Sigmoid colon (tissue), 7 donors: ENCODE measurements around the gene GRM7. TPM values are rescaled to one million over a fixed set of nuclear protein-coding genes. Genes with fewer than 3 reads are reported as not detected.

ENCODE experiments used
- DNase-seq: peaks from one replicate; pipeline ENCODE4 v3.0.0-alpha.2; 2019
- H3K27ac ChIP-seq, 4 donors: fragments of 200-600 bp; sonication (generic); one replicate each; pipeline ENCODE4 v1.5.1; 2016 to 2019; ENCODE audit warnings: mild to moderate bottlenecking in 1 of 4
- H3K27me3 ChIP-seq, 3 donors: fragments of 200-600 bp; sonication (generic); one replicate each; pipeline ENCODE4 v1.5.1; 2019; ENCODE audit warnings: mild to moderate bottlenecking in 1 of 3
- H3K36me3 ChIP-seq, 4 donors: fragments of 200-600 bp; sonication (generic); one replicate each; pipeline ENCODE4 v1.5.1; 2016 to 2019
- H3K4me1 ChIP-seq, 4 donors: fragments of 200-600 bp; sonication (generic); one replicate each; pipeline ENCODE4 v1.5.1; 2017 to 2019
- H3K4me3 ChIP-seq, 4 donors: fragments of 200-600 bp; sonication (generic); one replicate each; pipeline ENCODE4 v1.5.1; 2017 to 2019; ENCODE audit warnings: mild to moderate bottlenecking in 2 of 4, moderate library complexity in 1 of 4
- H3K9me3 ChIP-seq, 4 donors: fragments of 200-600 bp in 3 of 4; sonication (generic) in 3 of 4; one replicate each; pipeline versions ENCODE4 v1.5.1 to v1.6.1; 2013 to 2019
- EP300 ChIP-seq, 4 donors: sonication (generic); formaldehyde crosslinking; IDR thresholded peaks; one replicate each; pipeline ENCODE4 v1.6.1; 2017; ENCODE audit warnings: antibody characterized with exemption in 4 of 4
- POLR2A ChIP-seq, 2 donors: fragments of 450-650 bp; IDR thresholded peaks; one replicate each; pipeline ENCODE4 v1.6.1; 2016; ENCODE audit warnings: antibody characterized with exemption in 2 of 2, mild to moderate bottlenecking in 2 of 2, moderate library complexity in 2 of 2
- POLR2AphosphoS5 ChIP-seq, 4 donors: sonication (generic); formaldehyde crosslinking; IDR thresholded peaks; one replicate each; pipeline ENCODE4 v1.6.1; 2017; ENCODE audit warnings: antibody characterized with exemption in 4 of 4
- WGBS, 2 donors: extraction: QIAGEN DNeasy Blood & Tissue Kit; methylation state at CpG; one replicate each; pipeline ENCODE4 v1.1.7; 2013; 5-methylcytosine and 5-hydroxymethylcytosine counted together
- intact Hi-C: fragments of 100-400 bp; cut with DNase I; formaldehyde crosslinking; loops from one replicate; pipeline ENCODE4 v1.15.1; 2023
- polyA plus RNA-seq, 3 donors: library from polyadenylated mRNA; stranded (reverse); fragments of 200-250 nt; gene quantifications; one replicate each; pipeline ENCODE4 v1.2.3, GENCODE V29; 2013
- total RNA-seq, 4 donors: library from RNA; depleted of rRNA; stranded (reverse); fragments of >200 nt; gene quantifications; one replicate each; pipeline ENCODE4 v1.1.0, GENCODE V29; 2016
- TF ChIP-seq, protein P1 (sequence below), 4 experiments: fragments of 450-650 bp in 3 of 4; fragments of 200-600 bp in 1 of 4; IDR thresholded peaks; one replicate each; pipeline ENCODE4 v1.5.1; 2016 to 2019; ENCODE audit warnings: antibody characterized with exemption in 4 of 4, mild to moderate bottlenecking in 3 of 4, moderate library complexity in 2 of 4
- donor health status: healthy with polysubstance abuse.
- donor health status: Bipolar disorder and iron deficiency.
- donor health status: healthy.

Gene GRM7
- total and polyA plus RNA-seq, 7 donors, result 0.09 to 0.71 (median 0.22) TPM; not detected in 3

GRCh38 chr3:6912240-6912639 is 51.3 kb downstream of the GRM7 start:
- H3K9me3 ChIP-seq, result no peaks in the 10 kb centered on the region
- no peak for TF ChIP-seq POLR2A (IDR thresholded peaks at IDR 0.05)
- TF ChIP-seq POLR2AphosphoS5 (IDR thresholded peaks at IDR 0.05), result no peak
- no peak for TF ChIP-seq EP300 (IDR thresholded peaks at IDR 0.05)
- TF ChIP-seq, protein P1, sequence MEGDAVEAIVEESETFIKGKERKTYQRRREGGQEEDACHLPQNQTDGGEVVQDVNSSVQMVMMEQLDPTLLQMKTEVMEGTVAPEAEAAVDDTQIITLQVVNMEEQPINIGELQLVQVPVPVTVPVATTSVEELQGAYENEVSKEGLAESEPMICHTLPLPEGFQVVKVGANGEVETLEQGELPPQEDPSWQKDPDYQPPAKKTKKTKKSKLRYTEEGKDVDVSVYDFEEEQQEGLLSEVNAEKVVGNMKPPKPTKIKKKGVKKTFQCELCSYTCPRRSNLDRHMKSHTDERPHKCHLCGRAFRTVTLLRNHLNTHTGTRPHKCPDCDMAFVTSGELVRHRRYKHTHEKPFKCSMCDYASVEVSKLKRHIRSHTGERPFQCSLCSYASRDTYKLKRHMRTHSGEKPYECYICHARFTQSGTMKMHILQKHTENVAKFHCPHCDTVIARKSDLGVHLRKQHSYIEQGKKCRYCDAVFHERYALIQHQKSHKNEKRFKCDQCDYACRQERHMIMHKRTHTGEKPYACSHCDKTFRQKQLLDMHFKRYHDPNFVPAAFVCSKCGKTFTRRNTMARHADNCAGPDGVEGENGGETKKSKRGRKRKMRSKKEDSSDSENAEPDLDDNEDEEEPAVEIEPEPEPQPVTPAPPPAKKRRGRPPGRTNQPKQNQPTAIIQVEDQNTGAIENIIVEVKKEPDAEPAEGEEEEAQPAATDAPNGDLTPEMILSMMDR (IDR thresholded peaks at IDR 0.05), result no peak
- WGBS, 2 donors, result 72 to 77% methylated on average over 3 of the region's 3 CpGs
- no peaks in the 10 kb centered on the region for H3K27me3 ChIP-seq
- no peak overlapping the region for H3K27ac ChIP-seq
- no peak overlapping the region for H3K4me3 ChIP-seq
- no peak for DNase-seq
- no peaks in the 10 kb centered on the region for H3K36me3 ChIP-seq
- intact Hi-C loops, result no loop called here
- H3K4me1 ChIP-seq, result no peaks in the 10 kb centered on the region

- Histone ChIP-seq H3K9me3 (no peaks in the 10 kb centered on the region), H3K4me3 (no peak overlapping the region), H3K27me3 (no peaks in the 10 kb centered on the region), H3K36me3 (no peaks in the 10 kb centered on the region), H3K27ac (no peak overlapping the region), H3K4me1 (no peaks in the 10 kb centered on the region)
- intact Hi-C loops, result no loop called here
- TF ChIP-seq POLR2AphosphoS5 (IDR thresholded peaks at IDR 0.05) (no peak), POLR2A (IDR thresholded peaks at IDR 0.05) (no peak), EP300 (IDR thresholded peaks at IDR 0.05) (no peak)
- TF ChIP-seq, protein P1 (IDR thresholded peaks at IDR 0.05), result no peak
- no peak for DNase-seq
- 85 to 89% methylated on average over 1 of the region's 1 CpG for WGBS, 2 donors
Observed at GRCh38 chr3:6915898-6916297, 55.0 kb downstream of the GRM7 start.

DNA sequence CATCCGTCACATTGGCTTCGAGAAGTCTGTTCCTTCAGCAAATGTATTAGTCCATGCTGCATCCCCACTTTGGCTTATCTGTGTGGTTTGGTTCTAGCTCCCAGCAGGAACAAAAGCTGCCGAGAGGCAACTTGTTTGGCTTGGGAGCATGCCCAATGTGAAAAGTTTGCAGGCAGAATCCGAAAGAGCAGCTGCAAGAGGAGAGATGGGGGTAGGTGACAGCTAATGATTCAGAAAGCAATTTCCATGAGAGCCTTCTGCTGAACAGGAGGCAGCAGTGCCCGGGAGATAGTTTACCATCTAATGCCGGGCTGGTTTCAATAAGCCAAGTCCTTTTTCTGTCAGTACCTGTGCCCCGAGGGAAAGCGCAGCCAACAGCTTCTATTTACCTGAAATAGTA is 60.2 kb downstream of the GRM7 start:
- H3K9me3 ChIP-seq, result no peaks in the 10 kb centered on the region
- no peaks in the 10 kb centered on the region for H3K4me1 ChIP-seq
- no peak overlapping the region for H3K4me3 ChIP-seq
- no peak for DNase-seq
- intact Hi-C loops, result no loop called here
- H3K27me3 ChIP-seq, result no peaks in the 10 kb centered on the region
- no peaks in the 10 kb centered on the region for H3K36me3 ChIP-seq
- TF ChIP-seq EP300 (IDR thresholded peaks at IDR 0.05) (no peak), POLR2AphosphoS5 (IDR thresholded peaks at IDR 0.05) (no peak), POLR2A (IDR thresholded peaks at IDR 0.05) (no peak)
- TF ChIP-seq, protein P1 (IDR thresholded peaks at IDR 0.05), result no peak
- 75 to 83% methylated on average over 8 of the region's 8 CpGs for WGBS, 2 donors
- H3K27ac ChIP-seq, result no peak overlapping the region

- Histone ChIP-seq H3K9me3 (no peaks in the 10 kb centered on the region), H3K36me3 (no peaks in the 10 kb centered on the region), H3K4me1 (no peaks in the 10 kb centered on the region), H3K4me3 (no peak overlapping the region), H3K27me3 (no peaks in the 10 kb centered on the region), H3K27ac (no peak overlapping the region)
- 69 to 76% methylated on average over 8 of the region's 8 CpGs for WGBS, 2 donors
- DNase-seq, result no peak
- TF ChIP-seq, protein P1 (IDR thresholded peaks at IDR 0.05), result no peak
- intact Hi-C loops, result no loop called here
Observed at GRCh38 chr3:6921876-6922275, 61.0 kb downstream of the GRM7 start.

DNA sequence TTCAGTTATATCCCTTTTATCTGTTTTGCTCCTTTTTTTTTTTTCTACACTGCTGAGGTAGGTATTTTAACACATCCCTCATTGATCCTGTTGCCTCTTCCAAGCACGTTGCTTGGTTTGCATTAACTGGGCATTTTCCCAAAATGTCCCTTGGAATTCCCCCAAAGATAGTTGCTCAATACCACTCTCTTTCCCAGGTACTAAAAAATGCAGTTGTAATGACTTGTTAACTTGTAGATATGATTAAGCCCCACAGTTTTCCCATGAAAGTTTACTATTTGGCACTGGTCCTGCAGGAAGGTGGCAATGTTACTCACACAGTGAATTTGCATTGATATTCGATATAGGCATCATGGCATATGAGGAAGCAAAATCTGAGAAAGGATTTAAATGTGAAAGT is 67.1 kb downstream of the GRM7 start:
- Histone ChIP-seq H3K9me3 (no peaks in the 10 kb centered on the region), H3K4me1 (no peaks in the 10 kb centered on the region), H3K27me3 (no peaks in the 10 kb centered on the region), H3K4me3 (no peak overlapping the region), H3K27ac (no peak overlapping the region), H3K36me3 (no peaks in the 10 kb centered on the region)
- WGBS, 2 donors, result 18 to 66% methylated on average over 2 of the region's 2 CpGs
- intact Hi-C loops, result no loop called here
- TF ChIP-seq, protein P1 (IDR thresholded peaks at IDR 0.05), result no peak
- TF ChIP-seq POLR2AphosphoS5 (IDR thresholded peaks at IDR 0.05) (no peak), POLR2A (IDR thresholded peaks at IDR 0.05) (no peak), EP300 (IDR thresholded peaks at IDR 0.05) (no peak)
- DNase-seq, result no peak
